NCI-H2171 (cell line): ENCODE results near the gene PSAP.

ENCODE experiments used
- DNase-seq: peaks from one replicate; lab custom pipeline; 2025; lab: John Stamatoyannopoulos, UW

The PSAP gene

DNA sequence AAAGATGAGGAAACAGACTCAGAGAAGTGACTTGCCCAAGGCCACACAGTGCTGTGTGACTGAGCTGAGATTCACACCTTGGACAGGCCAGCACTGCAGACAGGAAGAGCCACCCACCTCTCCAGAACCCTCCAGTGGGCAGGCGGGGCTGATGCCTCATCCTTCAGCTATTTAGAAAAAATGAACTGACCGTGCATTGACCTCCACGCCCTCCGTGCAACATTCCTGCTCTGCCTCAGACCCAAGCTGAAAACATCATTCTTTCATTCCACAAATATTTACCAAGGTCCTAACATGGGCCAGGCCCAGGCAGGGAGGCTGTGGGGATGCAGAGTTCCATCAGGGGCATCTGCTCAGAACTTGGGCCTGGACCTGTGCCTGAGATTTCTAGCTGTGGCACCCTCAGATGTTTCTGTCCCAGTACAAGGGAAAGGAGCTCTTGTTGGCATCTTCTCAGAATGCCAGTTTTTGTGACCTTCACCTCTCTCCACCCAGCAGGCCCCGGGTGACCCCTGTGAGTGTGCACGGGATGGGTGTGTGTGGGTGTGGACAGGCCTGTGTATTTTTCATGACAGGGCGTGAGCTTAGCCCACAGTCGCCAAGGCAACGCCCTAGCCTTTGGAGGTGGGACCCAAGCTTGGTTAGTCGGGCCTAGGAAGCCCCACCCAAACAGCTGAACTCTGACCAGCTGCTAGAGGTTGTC, 84.2 kb downstream of the PSAP start:
- DNase-seq = no peak
